Endothelial cell of umbilical vein (primary cell): ENCODE results near the gene PDGFB.

ENCODE experiments used
- EZH2 ChIP-seq: IDR thresholded peaks from 2 replicates; pipeline ENCODE4 v1.6.1; 2012; ENCODE audit warnings: borderline replicate concordance, low read depth, mild to moderate bottlenecking, moderate library complexity, low read length, inconsistent platforms; ENCODE audit not compliant: severe bottlenecking
- GATA2 ChIP-seq: IDR thresholded peaks from 2 replicates; pipeline ENCODE4 v1.7.0; 2011; ENCODE audit warnings: low read depth, mild to moderate bottlenecking, moderate library complexity, mixed read lengths, low read length; ENCODE audit not compliant: insufficient read length, insufficient read depth
- MAX ChIP-seq: IDR thresholded peaks from 2 replicates; pipeline ENCODE4 v1.6.1; 2011; ENCODE audit not compliant: insufficient read depth, insufficient read length

GRCh38 chr22:39292031-39292462, 47.3 kb upstream of the PDGFB start:
- no peak for TF ChIP-seq MAX
- TF ChIP-seq EZH2 = no peak
- no peak for TF ChIP-seq GATA2
